NCI-H524 treated with DMSO at 0.1 percent for 48 hours (cell line): ENCODE results near the gene RPS18.
"Not testable (repeated sequence)": the region's sequence is repeated elsewhere in the genome, so short reads cannot be mapped to it uniquely, and the experiment has no call there.

Experiments
- DNase-seq: peaks from one replicate; lab custom pipeline; 2025; lab: John Stamatoyannopoulos, UW

The RPS18 gene

GRCh38 chr6:33271468-33272274, at the start of gene RPS18, which contains the start of gene VPS52:
RPS18 (plus strand) TSS chr6:33272075; CDS start chr6:33272120, 45 bp downstream.
VPS52 (minus strand) TSS chr6:33271876; CDS start chr6:33271675, 201 bp downstream.
- DNase-seq = peak; percentile 86

- not testable (repeated sequence) for DNase-seq
Observed at GRCh38 chr6:33226503-33227120, 45.3 kb upstream of the RPS18 start.

GRCh38 chr6:33235221-33235634, 36.6 kb upstream of the RPS18 start:
- no peak for DNase-seq

GRCh38 chr6:33236328-33236727, 35.5 kb upstream of the RPS18 start:
- DNase-seq = no peak

- DNase-seq = no peak
Observed at GRCh38 chr6:33236852-33237251, 35.0 kb upstream of the RPS18 start.

- DNase-seq = no peak
Observed at GRCh38 chr6:33237741-33238140, 34.1 kb upstream of the RPS18 start.

GRCh38 chr6:33241968-33242367, 29.9 kb upstream of the RPS18 start:
- no peak for DNase-seq

- DNase-seq = no peak
Observed at GRCh38 chr6:33243476-33243875, 28.4 kb upstream of the RPS18 start.

- peak; percentile 49 for DNase-seq
Observed at GRCh38 chr6:33247977-33248642, 23.8 kb upstream of the RPS18 start.

GRCh38 chr6:33248643-33248931, 23.3 kb upstream of the RPS18 start:
- DNase-seq = no peak

- DNase-seq = peak; percentile 96
Observed at GRCh38 chr6:33248932-33249731, 22.7 kb upstream of the RPS18 start.

GRCh38 chr6:33249732-33250630, 21.9 kb upstream of the RPS18 start:
- peak; percentile 12 for DNase-seq

- DNase-seq = no peak
Observed at GRCh38 chr6:33250731-33251130, 21.1 kb upstream of the RPS18 start.

- no peak for DNase-seq
Observed at GRCh38 chr6:33251395-33252012, 20.4 kb upstream of the RPS18 start.

GRCh38 chr6:33252759-33253158, 19.1 kb upstream of the RPS18 start:
- DNase-seq = no peak

GRCh38 chr6:33254591-33254990, 17.3 kb upstream of the RPS18 start:
- no peak for DNase-seq

- DNase-seq = no peak
Observed at GRCh38 chr6:33259032-33259431, 12.8 kb upstream of the RPS18 start.

- not testable (repeated sequence) for DNase-seq
Observed at GRCh38 chr6:33262490-33262889, 9.4 kb upstream of the RPS18 start.

- no peak for DNase-seq
Observed at GRCh38 chr6:33264015-33264414, 7.9 kb upstream of the RPS18 start.

GRCh38 chr6:33271117-33271467, 783 bp upstream of the RPS18 start:
- DNase-seq = no peak
